Stromal cell of bone marrow (primary cell): Measurements from ENCODE around the gene HVCN1.
A peak's percentile ranks its signal among the peaks of the same experiment; 100 is the strongest.
"Not testable (repeated sequence)": the region's sequence is repeated elsewhere in the genome, so short reads cannot be mapped to it uniquely, and the experiment has no call there.

Experiments
- DNase-seq: peaks from one replicate; pipeline ENCODE4 v3.0.0-alpha.2; 2012; ENCODE audit warnings: low read depth

The HVCN1 gene

DNA sequence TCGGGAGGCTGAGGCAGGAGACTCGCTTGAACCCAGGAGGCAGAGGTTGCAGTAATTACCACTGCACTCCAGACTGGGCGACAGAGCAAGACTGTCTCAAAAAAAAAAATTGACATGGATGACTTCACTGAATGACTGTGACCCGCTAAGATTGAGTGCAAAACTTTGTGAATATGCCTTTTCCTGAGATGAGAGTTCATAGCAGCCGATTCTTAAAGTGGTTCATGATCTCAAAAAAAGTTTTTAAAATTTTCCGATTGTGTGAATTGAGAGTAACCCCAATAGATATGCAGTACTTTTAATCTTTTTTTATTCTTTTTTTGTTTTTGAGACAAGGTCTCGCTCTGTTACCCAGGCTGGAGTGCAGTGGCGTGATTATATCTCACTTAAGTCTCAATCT is 73.7 kb downstream of the HVCN1 start:
- no peak for DNase-seq

DNA sequence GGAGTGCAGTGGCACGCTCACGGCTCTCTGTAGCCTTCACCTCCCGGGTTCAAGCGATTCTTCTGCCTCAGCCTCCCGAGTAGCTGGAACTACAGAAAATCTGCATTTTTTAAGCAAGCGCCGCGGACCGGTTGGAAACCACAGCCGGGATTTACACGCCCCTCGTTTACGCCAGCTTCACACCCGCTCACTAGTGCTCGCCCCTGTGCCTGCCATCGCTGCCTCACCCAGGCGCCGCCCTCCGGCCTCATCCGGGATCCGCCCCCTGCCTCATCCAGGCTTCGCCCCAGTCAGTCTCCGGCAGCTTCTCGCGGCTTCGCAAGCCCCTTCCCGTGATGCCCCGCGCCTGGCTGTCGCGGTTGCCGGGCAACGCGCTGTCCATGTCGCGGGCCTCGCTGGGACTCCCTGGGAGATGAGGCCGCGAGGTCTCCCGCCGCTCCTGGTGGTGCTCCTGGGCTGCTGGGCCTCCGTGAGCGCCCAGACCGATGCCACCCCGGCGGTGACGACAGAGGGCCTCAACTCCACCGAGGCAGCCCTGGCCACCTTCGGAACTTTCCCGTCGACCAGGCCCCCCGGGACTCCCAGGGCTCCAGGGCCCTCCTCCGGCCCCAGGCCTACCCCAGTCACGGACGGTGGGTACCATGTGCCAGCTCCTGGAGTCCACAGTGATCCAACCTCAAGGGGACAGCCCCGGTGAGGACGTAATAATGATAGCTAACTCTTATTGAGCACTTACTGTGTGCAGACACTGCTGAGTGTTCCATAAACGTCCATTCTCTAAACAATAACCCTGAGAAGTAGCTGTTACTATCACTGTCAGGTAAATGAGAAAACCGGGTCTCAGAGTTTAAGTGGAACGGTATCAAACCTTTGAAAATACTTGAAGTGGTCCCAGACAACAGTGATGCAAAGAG is 74.9 kb downstream of the HVCN1 start, which contains the start of gene TCTN1:
TCTN1 (plus strand) TSS at position 359 of the 914 bp plus-strand sequence; CDS start at position 413, 54 bp downstream.
- DNase-seq = peak; percentile 88

DNA sequence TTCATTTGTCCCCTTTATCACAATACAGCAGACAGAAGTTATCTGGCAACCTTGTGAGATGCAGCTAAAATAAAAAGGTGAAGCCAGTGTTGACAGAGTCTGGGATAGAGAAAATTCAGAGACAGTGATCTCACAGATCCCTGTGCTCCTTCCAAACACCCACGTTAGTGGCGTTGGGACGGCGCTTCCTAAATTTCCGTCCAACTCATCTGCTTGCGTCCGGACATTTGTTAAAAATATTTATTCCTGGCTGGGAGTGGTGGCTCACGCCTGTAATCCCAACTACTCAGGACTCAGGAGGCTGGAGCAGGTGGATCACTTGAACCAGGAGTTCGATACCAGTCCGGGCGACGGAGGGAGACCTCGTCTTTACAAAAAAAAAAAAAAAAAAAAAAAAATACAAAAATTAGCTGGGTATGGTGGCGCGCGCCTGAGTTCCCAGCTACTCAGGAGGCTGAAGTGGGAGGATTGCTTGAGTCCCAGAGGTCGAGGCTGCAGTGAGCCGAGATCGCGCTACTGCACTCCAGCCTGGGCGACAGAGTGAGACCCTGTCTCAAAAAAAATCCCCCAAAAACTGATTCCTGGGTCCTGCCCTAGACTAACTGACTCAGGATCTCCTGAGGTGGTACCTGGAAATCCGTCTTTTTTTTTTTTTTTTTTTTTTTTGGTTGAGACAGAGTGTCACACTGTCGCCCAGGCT is 75.7 kb downstream of the HVCN1 start:
- DNase-seq = no peak

DNA sequence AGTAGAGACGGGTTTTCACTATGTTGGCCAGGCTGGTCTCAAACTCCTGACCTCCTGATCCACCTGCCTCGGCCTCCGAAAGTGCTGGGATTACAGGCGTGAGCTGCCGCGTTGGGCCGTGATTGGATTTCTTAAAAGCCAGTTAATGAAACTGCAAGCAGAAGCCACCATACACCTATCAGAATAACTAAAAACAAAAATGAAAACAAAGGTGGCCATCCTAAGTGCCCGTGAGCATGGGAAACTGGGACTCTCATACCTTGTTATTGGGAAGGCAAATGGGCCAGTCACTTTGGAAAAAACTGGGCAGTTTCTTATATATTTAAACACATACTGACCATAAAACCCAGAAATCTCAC is 82.7 kb downstream of the HVCN1 start:
- DNase-seq = no peak

DNA sequence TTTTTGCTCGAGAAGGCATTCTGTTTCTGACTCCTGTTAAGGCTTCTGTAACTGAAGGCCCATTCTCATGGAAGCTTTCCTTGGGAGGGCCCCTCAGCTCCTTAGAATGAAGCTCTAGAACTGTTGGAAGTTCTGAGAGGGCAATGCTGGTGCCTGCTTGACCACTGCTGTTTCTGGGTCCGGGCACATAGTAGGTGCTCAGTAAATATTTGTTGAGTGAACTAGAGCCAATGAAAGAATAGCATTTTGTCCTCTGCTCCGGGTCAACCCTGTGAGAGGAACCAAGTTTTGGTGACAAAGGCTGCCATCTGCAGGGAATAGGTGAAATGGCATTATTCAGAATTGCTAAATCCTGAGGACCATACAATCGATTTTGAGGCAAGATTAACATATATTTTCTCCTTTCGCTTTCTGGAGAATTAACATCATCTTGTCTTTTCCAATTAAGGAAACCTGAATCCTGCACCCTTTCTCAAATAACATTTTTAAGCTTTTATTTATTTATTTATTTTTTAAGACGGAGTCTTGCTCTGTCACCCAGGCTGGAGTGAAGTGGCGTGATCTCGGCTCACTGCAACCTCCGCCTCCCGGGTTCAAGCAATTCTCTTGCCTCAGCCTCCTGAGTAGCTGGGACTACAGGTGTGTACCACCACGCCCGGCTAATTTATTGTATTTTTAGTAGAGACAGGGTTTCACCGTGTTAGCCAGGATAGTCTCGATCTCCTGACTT is 86.7 kb downstream of the HVCN1 start:
- not testable (repeated sequence) for DNase-seq

DNA sequence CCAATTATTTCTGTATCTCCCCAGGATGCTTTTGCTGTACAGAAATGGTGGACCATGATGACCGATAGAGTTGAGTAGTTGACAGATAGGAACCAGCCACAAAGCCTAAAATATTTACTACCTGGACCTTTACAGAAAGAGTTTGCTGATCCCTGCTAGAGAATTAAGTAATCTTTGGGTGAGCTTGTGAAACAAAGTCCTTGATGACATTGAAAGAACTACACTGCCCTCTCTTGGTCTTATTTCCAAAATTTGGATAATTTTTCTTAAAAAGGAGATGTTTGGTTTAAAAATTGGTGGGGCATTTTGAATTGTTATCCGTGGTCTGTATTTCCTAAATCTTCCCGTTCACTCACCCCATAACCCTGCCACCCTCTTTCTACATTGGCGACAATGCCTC is 88.7 kb downstream of the HVCN1 start:
- peak; percentile 42 for DNase-seq

DNA sequence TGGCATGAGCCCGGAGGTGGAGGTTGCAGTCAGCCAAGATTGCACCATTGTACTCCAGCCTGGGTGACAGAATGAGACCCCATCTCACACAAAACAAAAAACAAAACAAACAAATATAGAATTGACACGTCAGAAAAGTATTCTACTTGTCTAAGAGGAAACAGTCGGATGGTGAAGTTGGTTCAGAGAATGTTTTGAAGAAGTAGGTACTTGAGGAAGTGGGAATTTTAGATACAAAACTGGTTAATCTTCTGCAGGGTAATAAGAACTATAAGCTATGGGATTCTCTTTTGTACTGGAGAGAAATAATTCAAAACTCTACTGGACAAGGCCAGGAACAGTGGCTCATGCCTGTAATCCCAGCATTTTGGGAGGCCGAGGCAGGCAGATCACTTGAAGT is 89.6 kb downstream of the HVCN1 start:
- DNase-seq = no peak
